ENCODE measurements around the gene MTAP. TPM values are rescaled to one million over a fixed set of nuclear protein-coding genes. Genes with fewer than 3 reads are reported as not detected.

The MTAP gene
- polyA plus RNA-seq, 3 donors: 7.4 to 11.3 (median 7.8) TPM

- H4K20me1 ChIP-seq (ENCODE audit: insufficient read depth, low read length): peaks cover 15% of the 10 kb centered on the region
- no peak overlapping the region for H3K27ac ChIP-seq (ENCODE audit: low read depth in 1 of 2, low read length in 2 of 2)
- peaks cover 51% of the 10 kb centered on the region for H3K79me2 ChIP-seq (ENCODE audit: insufficient read depth, low read length)
- no peak overlapping the region for H3K9ac ChIP-seq (ENCODE audit: insufficient read depth, low read length, poor library complexity, severe bottlenecking)
- no peak overlapping the region for H3K27ac Mint-ChIP-seq
- no CpG with 5 or more reads among the region's 2 CpGs for WGBS (ENCODE audit: insufficient coverage)
- H3K9me3 Mint-ChIP-seq: no peaks in the 10 kb centered on the region
- DNase-seq: no peak
- H3K27me3 ChIP-seq (ENCODE audit: control insufficient read depth in 2 of 2, insufficient read depth in 2 of 2, low read length in 2 of 2): no peaks in the 10 kb centered on the region
- no peaks in the 10 kb centered on the region for H3K9me3 ChIP-seq (replicated peaks in 1 of 2; ENCODE audit: control insufficient read depth in 1 of 2, insufficient read depth in 1 of 2, low read length in 2 of 2)
- TF ChIP-seq, protein P1, sequence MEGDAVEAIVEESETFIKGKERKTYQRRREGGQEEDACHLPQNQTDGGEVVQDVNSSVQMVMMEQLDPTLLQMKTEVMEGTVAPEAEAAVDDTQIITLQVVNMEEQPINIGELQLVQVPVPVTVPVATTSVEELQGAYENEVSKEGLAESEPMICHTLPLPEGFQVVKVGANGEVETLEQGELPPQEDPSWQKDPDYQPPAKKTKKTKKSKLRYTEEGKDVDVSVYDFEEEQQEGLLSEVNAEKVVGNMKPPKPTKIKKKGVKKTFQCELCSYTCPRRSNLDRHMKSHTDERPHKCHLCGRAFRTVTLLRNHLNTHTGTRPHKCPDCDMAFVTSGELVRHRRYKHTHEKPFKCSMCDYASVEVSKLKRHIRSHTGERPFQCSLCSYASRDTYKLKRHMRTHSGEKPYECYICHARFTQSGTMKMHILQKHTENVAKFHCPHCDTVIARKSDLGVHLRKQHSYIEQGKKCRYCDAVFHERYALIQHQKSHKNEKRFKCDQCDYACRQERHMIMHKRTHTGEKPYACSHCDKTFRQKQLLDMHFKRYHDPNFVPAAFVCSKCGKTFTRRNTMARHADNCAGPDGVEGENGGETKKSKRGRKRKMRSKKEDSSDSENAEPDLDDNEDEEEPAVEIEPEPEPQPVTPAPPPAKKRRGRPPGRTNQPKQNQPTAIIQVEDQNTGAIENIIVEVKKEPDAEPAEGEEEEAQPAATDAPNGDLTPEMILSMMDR (IDR thresholded peaks at IDR 0.05): no peak
- intact Hi-C loops (cut with micrococcal nuclease): loop anchor here (5.0 to 10.0 kb wide), 5 partner anchors 157 to 642 kb away; partner anchors contain the start of gene CDKN2B (in 1 of the 2)
- no peak overlapping the region for H2AFZ ChIP-seq (ENCODE audit: insufficient read depth, low read depth, low read length, poor library complexity, severe bottlenecking)
- peaks cover 11 to 14% of the 10 kb centered on the region in 2 donors for H3K4me1 ChIP-seq (ENCODE audit: control insufficient read depth in 1 of 2, insufficient read depth in 2 of 2, low read length in 2 of 2)
- no peak overlapping the region for H3K4me3 ChIP-seq (replicated peaks in 1 of 3; ENCODE audit: low read depth in 2 of 3, low read length in 3 of 3)
- peaks cover 21 to 42% of the 10 kb centered on the region in 2 donors for H3K36me3 ChIP-seq (replicated peaks in 1 of 2; ENCODE audit: control insufficient read depth in 1 of 2, insufficient read depth in 2 of 2, low read length in 2 of 2)
- peaks cover 35 to 45% of the 10 kb centered on the region in 2 donors for H3K36me3 Mint-ChIP-seq
- H3K4me3 Mint-ChIP-seq: no peak overlapping the region
- H3K4me2 ChIP-seq (replicated peaks; ENCODE audit: extremely low read depth, low read length, poor library complexity, severe bottlenecking): no peak overlapping the region
- H3K27me3 Mint-ChIP-seq (ENCODE audit: low read depth in 3 of 3): peaks cover 0 to 3% (median 0%) of the 10 kb centered on the region in 3 donors
- H3K4me1 Mint-ChIP-seq: peaks cover 25% of the 10 kb centered on the region
Observed at GRCh38 chr9:21810388-21810787, 8.0 kb downstream of the MTAP start.

GRCh38 chr9:21810881-21811280, 8.4 kb downstream of the MTAP start:
- Mint-ChIP-seq H3K36me3 (peaks cover 40 to 47% of the 10 kb centered on the region in 2 donors), H3K4me1 (peaks cover 24% of the 10 kb centered on the region), H3K27ac (peak overlapping the region in 1 of 7 donors; percentile 55), H3K4me3 (no peak overlapping the region), H3K9me3 (no peaks in the 10 kb centered on the region), H3K27me3 (ENCODE audit: low read depth in 3 of 3) (peaks cover 0 to 3% (median 0%) of the 10 kb centered on the region in 3 donors)
- Histone ChIP-seq H3K4me1 (ENCODE audit: control insufficient read depth in 1 of 2, insufficient read depth in 2 of 2, low read length in 2 of 2) (peaks cover 11 to 14% of the 10 kb centered on the region in 2 donors), H4K20me1 (ENCODE audit: insufficient read depth, low read length) (peaks cover 15% of the 10 kb centered on the region), H3K27ac (ENCODE audit: low read depth in 1 of 2, low read length in 2 of 2) (no peak overlapping the region), H3K36me3 (replicated peaks in 1 of 2; ENCODE audit: control insufficient read depth in 1 of 2, insufficient read depth in 2 of 2, low read length in 2 of 2) (peaks cover 21 to 46% of the 10 kb centered on the region in 2 donors), H3K4me2 (replicated peaks; ENCODE audit: extremely low read depth, low read length, poor library complexity, severe bottlenecking) (no peak overlapping the region), H3K27me3 (ENCODE audit: control insufficient read depth in 2 of 2, insufficient read depth in 2 of 2, low read length in 2 of 2) (no peaks in the 10 kb centered on the region), H2AFZ (ENCODE audit: insufficient read depth, low read depth, low read length, poor library complexity, severe bottlenecking) (no peak overlapping the region), H3K9ac (ENCODE audit: insufficient read depth, low read length, poor library complexity, severe bottlenecking) (no peak overlapping the region), H3K9me3 (replicated peaks in 1 of 2; ENCODE audit: control insufficient read depth in 1 of 2, insufficient read depth in 1 of 2, low read length in 2 of 2) (no peaks in the 10 kb centered on the region), H3K79me2 (ENCODE audit: insufficient read depth, low read length) (peaks cover 50% of the 10 kb centered on the region), H3K4me3 (replicated peaks in 1 of 3; ENCODE audit: low read depth in 2 of 3, low read length in 3 of 3) (no peak overlapping the region)
- TF ChIP-seq, protein P1 (IDR thresholded peaks at IDR 0.05): no peak
- intact Hi-C loops (cut with micrococcal nuclease): loop anchor here (5.0 to 10.0 kb wide), 5 partner anchors 156 to 641 kb away; partner anchors contain the start of gene CDKN2B (in 1 of the 2)
- DNase-seq: no peak
- WGBS (ENCODE audit: insufficient coverage): 94% methylated on average over 5 of the region's 6 CpGs
